Endothelial cell of umbilical vein (primary cell): Measurements from ENCODE around the gene NPIPB6. TPM values are rescaled to one million over a fixed set of nuclear protein-coding genes. Genes with fewer than 3 reads are reported as not detected.
"Not testable (repeated sequence)": the region's sequence is repeated elsewhere in the genome, so short reads cannot be mapped to it uniquely, and the experiment has no call there.

Source experiments
- BruUV-seq: library from RNA; stranded (reverse); fragments of 400-500 nt; replicated peaks from 2 replicates; lab custom pipeline; 2021; lab: Mats Ljungman, UMichigan
- CTCF ChIA-PET: fragments of 300-600, 350-600 bp; sonication (Branson Sonifier 250); formaldehyde crosslinking; loops from one replicate; lab custom pipeline; 2021; ENCODE audit warnings: antibody characterized with exemption, inconsistent platforms; lab: Charles Lee
- POLR2A ChIA-PET: fragments of 300-600, 350-600 bp; sonication (Branson Sonifier 250); formaldehyde crosslinking; loops from one replicate; lab custom pipeline; 2021; ENCODE audit warnings: antibody characterized with exemption, inconsistent platforms; lab: Charles Lee
- DNase-seq: peaks from one replicate; pipeline ENCODE4 v3.0.0-alpha.2; 2011; ENCODE audit warnings: low read depth, low spot score
- FAIRE-seq: peaks from 2 replicates; lab custom pipeline; 2011; peaks lifted over from hg19 to GRCh38; lab: Jason Lieb, UNC
- H2AFZ ChIP-seq: 2 replicates; pipeline ENCODE4 v1.6.0; 2012; ENCODE audit warnings: low read depth, low read length, control low read depth, inconsistent platforms
- H3K27ac ChIP-seq: 2 replicates; pipeline ENCODE4 v1.5.1; 2011; ENCODE audit warnings: low read depth, mild to moderate bottlenecking, control low read depth, low read length, moderate library complexity; ENCODE audit not compliant: insufficient read depth
- H3K27me3 ChIP-seq, 2 experiments: 2 replicates each; pipeline versions ENCODE4 v1.6.0 to v1.6.1; 2011; ENCODE audit warnings: low read length in 2 of 2, mixed read lengths in 1 of 2; ENCODE audit not compliant: control insufficient read depth in 2 of 2, insufficient read depth in 2 of 2
- H3K36me3 ChIP-seq, 2 experiments: 2 replicates in 1 of 2; 3 replicates in 1 of 2; pipeline ENCODE4 v1.5.1; 2011; ENCODE audit warnings: low read length in 2 of 2, mild to moderate bottlenecking in 1 of 2, moderate library complexity in 1 of 2; ENCODE audit not compliant: control insufficient read depth in 2 of 2, insufficient read depth in 2 of 2; ENCODE audit errors: extremely low read depth in 1 of 2
- H3K4me1 ChIP-seq: 3 replicates; pipeline ENCODE4 v1.5.1; 2011; ENCODE audit warnings: mild to moderate bottlenecking, low read length; ENCODE audit not compliant: control insufficient read depth, insufficient read depth; ENCODE audit errors: extremely low read depth
- H3K4me2 ChIP-seq: 2 replicates; pipeline ENCODE4 v1.6.1; 2011; ENCODE audit warnings: low read length, control low read depth, mixed read lengths; ENCODE audit not compliant: insufficient read depth
- H3K4me3 ChIP-seq, 3 experiments: fragments of 200-600 bp in 1 of 3; sonication (generic), shearing (Covaris generic) in 1 of 3; replicated peaks in 1 of 3; 2 replicates each; pipeline ENCODE4 v1.5.1; 2011 to 2016; ENCODE audit warnings: control low read depth in 3 of 3, low read length in 3 of 3, mild to moderate bottlenecking in 2 of 3, inconsistent platforms in 1 of 3, low read depth in 1 of 3, moderate library complexity in 1 of 3; ENCODE audit not compliant: insufficient read depth in 1 of 3
- H3K79me2 ChIP-seq: 2 replicates; pipeline ENCODE4 v1.6.0; 2012; ENCODE audit warnings: low read length, inconsistent platforms; ENCODE audit not compliant: control insufficient read depth, insufficient read depth
- H3K9ac ChIP-seq: replicated peaks from 2 replicates; pipeline ENCODE3; 2011; ENCODE audit warnings: low read length, control low read depth; ENCODE audit not compliant: insufficient read depth; ENCODE audit errors: extremely low read depth
- H3K9me1 ChIP-seq: replicated peaks from 3 replicates; pipeline ENCODE4 v1.6.0; 2011; ENCODE audit warnings: mild to moderate bottlenecking, low read length; ENCODE audit not compliant: control insufficient read depth, insufficient read depth; ENCODE audit errors: extremely low read depth
- H3K9me3 ChIP-seq: replicated peaks from 2 replicates; pipeline ENCODE4 v1.5.1; 2012; ENCODE audit warnings: low read length, inconsistent platforms; ENCODE audit not compliant: control insufficient read depth, insufficient read depth
- H4K20me1 ChIP-seq: replicated peaks from 2 replicates; pipeline ENCODE3; 2011; ENCODE audit warnings: mild to moderate bottlenecking, low read length; ENCODE audit not compliant: control insufficient read depth, insufficient read depth; ENCODE audit errors: extremely low read depth
- dilution Hi-C: fragments of 300-500 bp; cut with MboI; formaldehyde crosslinking; loops from one replicate; pipeline ENCODE4 v1.15.0; 2019; ENCODE audit warnings: low sequenced_read_pairs; ENCODE audit not compliant: extremely low pct_ligation_motif_present
- intact Hi-C: fragments of 100-400 bp; cut with micrococcal nuclease; formaldehyde crosslinking; loops from one replicate; pipeline ENCODE4 v1.10.0; 2022
- polyA plus RNA-seq, 4 experiments: library from polyadenylated mRNA; depleted of rRNA in 3 of 4; stranded (reverse) in 3 of 4; unstranded in 1 of 4; fragments of >200 nt; gene quantifications; 2 replicates each; pipeline versions ENCODE4 v1.2.1 to v1.2.3, GENCODE V29; 2011 to 2012; ENCODE audit warnings: missing spikeins in 1 of 4
- total RNA-seq: library from RNA; stranded (reverse); gene quantifications from 2 replicates; pipeline ENCODE4 v1.2.3, GENCODE V29; 2021

NPIPB6 gene
- total and polyA plus RNA-seq, 2 donors (not counting 3 experiments of a cell fraction or from before 2014, with no cell fraction given): 5.0 TPM; not detected in 1

DNA sequence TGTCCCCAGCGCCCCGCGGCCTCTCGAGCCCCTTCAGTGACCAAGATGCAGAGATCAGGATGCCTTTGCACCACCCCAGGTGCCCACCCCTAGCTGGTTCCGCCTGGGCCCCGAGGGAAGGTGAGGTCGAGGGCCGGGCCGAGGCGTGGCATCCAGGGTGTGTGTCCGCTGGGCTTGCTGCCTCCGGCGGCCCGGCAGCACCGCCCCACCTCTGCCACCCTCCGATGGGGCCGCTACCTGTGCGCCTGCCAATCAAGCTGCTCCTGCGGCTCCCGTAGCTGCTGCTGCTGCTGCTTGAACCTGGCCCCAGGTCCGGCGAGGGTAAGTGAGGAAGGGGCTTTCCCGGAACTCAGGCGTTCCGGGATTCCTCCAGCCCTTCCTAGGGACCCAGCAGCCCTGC is 11.0 kb upstream of the NPIPB6 start:
- POLR2A ChIA-PET, H3K9me1 ChIP-seq, H4K20me1 ChIP-seq, H3K4me1 ChIP-seq, H3K36me3 ChIP-seq, intact Hi-C loops, H3K79me2 ChIP-seq, BruUV-seq, H3K4me3 ChIP-seq, DNase-seq, H3K27me3 ChIP-seq, H3K9ac ChIP-seq, H3K4me2 ChIP-seq, dilution Hi-C loops, CTCF ChIA-PET, H2AFZ ChIP-seq, H3K27ac ChIP-seq, H3K9me3 ChIP-seq, FAIRE-seq: not testable (repeated sequence)

DNA sequence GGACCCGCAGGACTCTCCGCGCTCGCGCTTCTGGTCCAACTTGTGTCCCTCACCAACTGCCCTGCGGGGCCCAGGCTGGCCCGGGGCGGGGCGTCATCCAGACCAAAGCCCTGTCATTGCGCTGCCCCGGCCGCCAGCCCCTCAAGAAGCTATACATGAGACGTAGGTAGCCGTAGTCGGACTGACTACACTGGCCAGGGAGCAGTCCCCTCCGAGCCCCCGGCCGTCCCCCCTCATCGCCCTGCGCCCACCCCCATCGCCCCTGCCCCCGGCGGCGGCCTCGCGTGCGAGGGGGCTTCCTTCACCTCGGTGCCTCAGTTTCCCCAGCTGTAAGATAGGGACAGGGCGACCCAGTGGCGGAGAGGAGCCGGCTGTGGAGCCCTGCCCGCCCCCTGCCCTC is 4.6 kb upstream of the NPIPB6 start:
- H3K4me3 ChIP-seq, H3K27ac ChIP-seq, H3K9ac ChIP-seq, H3K4me1 ChIP-seq, intact Hi-C loops, POLR2A ChIA-PET, H3K36me3 ChIP-seq, CTCF ChIA-PET, DNase-seq, H3K4me2 ChIP-seq, dilution Hi-C loops, BruUV-seq, H3K9me3 ChIP-seq, H3K9me1 ChIP-seq, H3K79me2 ChIP-seq, H2AFZ ChIP-seq, H4K20me1 ChIP-seq, FAIRE-seq, H3K27me3 ChIP-seq: not testable (repeated sequence)

DNA sequence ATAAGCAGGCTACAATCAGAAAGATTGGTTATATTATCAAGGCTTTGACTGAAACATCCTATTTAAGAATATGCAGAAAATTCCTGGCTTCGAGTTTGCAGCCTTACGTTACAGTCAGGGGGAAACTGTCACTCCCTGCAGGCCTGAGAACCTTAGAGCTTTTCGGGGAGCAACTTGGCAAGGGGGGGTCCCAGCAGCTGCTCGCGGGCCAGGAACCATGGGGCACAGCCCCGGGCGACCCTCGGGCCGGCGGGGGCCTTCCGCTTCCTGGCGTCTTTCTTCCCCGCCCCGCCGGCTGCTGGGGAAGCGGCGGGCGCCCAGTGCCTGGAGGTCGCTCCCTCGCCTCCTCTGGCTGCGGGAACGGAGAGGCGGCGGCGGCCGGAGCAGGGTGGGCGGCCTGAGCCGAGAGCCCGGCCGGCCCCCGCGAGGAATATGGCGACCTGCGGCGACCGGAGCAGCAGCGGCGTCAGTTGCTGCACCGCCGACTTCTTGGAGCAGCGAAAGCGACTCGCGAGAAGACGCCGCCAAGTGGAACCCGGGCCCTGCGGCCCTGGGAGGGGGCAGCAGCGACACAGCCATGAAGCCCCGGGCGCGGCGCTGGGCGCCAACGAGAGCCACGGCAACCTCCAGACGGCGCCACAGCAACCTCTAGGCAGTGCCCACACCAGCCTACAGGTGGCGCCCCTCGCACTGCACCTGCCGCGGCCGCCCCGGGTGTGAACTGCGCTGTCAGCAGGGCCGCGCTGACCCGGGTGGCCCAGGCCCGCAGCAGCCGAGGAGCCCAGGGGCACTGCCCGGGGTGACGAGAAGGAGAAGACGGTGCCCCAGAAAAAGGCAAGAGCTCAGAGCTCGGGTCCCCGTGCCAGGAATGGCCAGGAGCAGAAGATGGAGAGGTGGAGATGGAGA is 1.2 kb upstream of the NPIPB6 start:
- H3K4me3 ChIP-seq, POLR2A ChIA-PET, H3K9me1 ChIP-seq, intact Hi-C loops, BruUV-seq, DNase-seq, H3K27ac ChIP-seq, H3K9ac ChIP-seq, H3K4me1 ChIP-seq, dilution Hi-C loops, CTCF ChIA-PET, H3K36me3 ChIP-seq, H3K4me2 ChIP-seq, H3K27me3 ChIP-seq, H4K20me1 ChIP-seq, H3K9me3 ChIP-seq, H2AFZ ChIP-seq, H3K79me2 ChIP-seq: not testable (repeated sequence)
- FAIRE-seq: peak; percentile 89

GRCh38 chr16:28362600-28362999 is 708 bp downstream of the NPIPB6 start:
- dilution Hi-C loops, FAIRE-seq, POLR2A ChIA-PET: not testable (repeated sequence)

More at GRCh38 chr16:28362600-28362999, 708 bp downstream of the NPIPB6 start:
- DNase-seq, H4K20me1 ChIP-seq, H2AFZ ChIP-seq, H3K4me3 ChIP-seq, H3K4me2 ChIP-seq, H3K27ac ChIP-seq, H3K36me3 ChIP-seq, H3K79me2 ChIP-seq, H3K9me1 ChIP-seq, H3K9me3 ChIP-seq, H3K4me1 ChIP-seq, H3K27me3 ChIP-seq, BruUV-seq, CTCF ChIA-PET, intact Hi-C loops, H3K9ac ChIP-seq: not testable (repeated sequence)
